ENCODE data around the gene IGFBP6.
A peak's percentile ranks its signal among the peaks of the same experiment; 100 is the strongest.

- no peak for TF ChIP-seq POLR2AphosphoS2 (conservative IDR thresholded peaks at IDR 0.05; ENCODE audit: low read length)
- TF ChIP-seq CTCF (IDR thresholded peaks at IDR 0.05) = no peak
- no peak for TF ChIP-seq POLR2A (IDR thresholded peaks at IDR 0.05; ENCODE audit: low read length)
- no peak for TF ChIP-seq TP53 (CRISPR knock-in tag; IDR thresholded peaks at IDR 0.05)
- peak; percentile 63 for TF ChIP-seq REST (IDR thresholded peaks at IDR 0.05)
These were observed 48.6 kb upstream of the IGFBP6 start for GRCh38 chr12:53048780-53049401.

Measured in A549 (cell line).